Mucosa of descending colon (tissue), 3 donors: Measurements from ENCODE around the gene GAL3ST2. TPM values are rescaled to one million over a fixed set of nuclear protein-coding genes. Genes with fewer than 3 reads are reported as not detected.

Source experiments
- ATAC-seq: fragments of 200-7000 bp; cut with Tn5 transposase; one replicate; pipeline ENCODE4 v1.9.1; 2020; ENCODE audit warnings: mild to moderate bottlenecking, moderate library complexity
- DNase-seq, 3 donors: peaks; one replicate each; pipeline ENCODE4 v3.0.0-alpha.2; 2020
- H3K36me3 ChIP-seq: fragments of 200-600 bp; one replicate; pipeline ENCODE4 v1.8.0; 2021; ENCODE audit warnings: low read depth, mild to moderate bottlenecking
- H3K4me1 ChIP-seq: fragments of 200-600 bp; one replicate; pipeline ENCODE4 v1.8.0; 2021; ENCODE audit warnings: low read depth, mild to moderate bottlenecking
- H3K4me3 ChIP-seq: fragments of 200-600 bp; one replicate; pipeline ENCODE4 v1.8.0; 2021; ENCODE audit warnings: mild to moderate bottlenecking
- H3K9me3 ChIP-seq: fragments of 200-600 bp; one replicate; pipeline ENCODE4 v1.8.0; 2021; ENCODE audit warnings: mild to moderate bottlenecking
- intact Hi-C, 2 donors: fragments of 100-400 bp; cut with DNase I in 1 of 2; cut with micrococcal nuclease in 1 of 2; formaldehyde crosslinking; loops; one replicate each; pipeline versions ENCODE4 v1.11.0 to v1.11.1; 2022; cut with DNase I, micrococcal nuclease
- total RNA-seq, 3 donors: library from RNA; stranded (reverse); fragmentation: NEBNext Ultra II Directional in 2 of 3; extraction: Animal tissue kit (Norgen Biotek cat#: 25700) in 2 of 3; gene quantifications; one replicate each; pipeline versions ENCODE4 v1.2.1 to v1.2.4, GENCODE V29; 2021 to 2023
- TF ChIP-seq, protein P1 (sequence below): fragments of 200-600 bp; IDR thresholded peaks from one replicate; pipeline ENCODE4 v1.8.0; 2022; ENCODE audit warnings: antibody characterized with exemption, mild to moderate bottlenecking
- donor health status: DM: no; HTN: no; CAD: no; lungs with moderate emphysema.
- donor health status: DM: no; HTN: no; CAD: no.
- donor health status: DM: no; HTN: yes; CAD: no.

GAL3ST2 gene
- total RNA-seq, 3 donors from 2014 or later, result 15.1 to 46.5 (median 42.4) TPM

- Histone ChIP-seq H3K4me3 (no peak overlapping the region), H3K4me1 (peaks cover 6% of the 10 kb centered on the region), H3K9me3 (no peaks in the 10 kb centered on the region), H3K36me3 (no peaks in the 10 kb centered on the region)
- intact Hi-C loops, result no loop called here
- no peak for ATAC-seq
- TF ChIP-seq, protein P1, sequence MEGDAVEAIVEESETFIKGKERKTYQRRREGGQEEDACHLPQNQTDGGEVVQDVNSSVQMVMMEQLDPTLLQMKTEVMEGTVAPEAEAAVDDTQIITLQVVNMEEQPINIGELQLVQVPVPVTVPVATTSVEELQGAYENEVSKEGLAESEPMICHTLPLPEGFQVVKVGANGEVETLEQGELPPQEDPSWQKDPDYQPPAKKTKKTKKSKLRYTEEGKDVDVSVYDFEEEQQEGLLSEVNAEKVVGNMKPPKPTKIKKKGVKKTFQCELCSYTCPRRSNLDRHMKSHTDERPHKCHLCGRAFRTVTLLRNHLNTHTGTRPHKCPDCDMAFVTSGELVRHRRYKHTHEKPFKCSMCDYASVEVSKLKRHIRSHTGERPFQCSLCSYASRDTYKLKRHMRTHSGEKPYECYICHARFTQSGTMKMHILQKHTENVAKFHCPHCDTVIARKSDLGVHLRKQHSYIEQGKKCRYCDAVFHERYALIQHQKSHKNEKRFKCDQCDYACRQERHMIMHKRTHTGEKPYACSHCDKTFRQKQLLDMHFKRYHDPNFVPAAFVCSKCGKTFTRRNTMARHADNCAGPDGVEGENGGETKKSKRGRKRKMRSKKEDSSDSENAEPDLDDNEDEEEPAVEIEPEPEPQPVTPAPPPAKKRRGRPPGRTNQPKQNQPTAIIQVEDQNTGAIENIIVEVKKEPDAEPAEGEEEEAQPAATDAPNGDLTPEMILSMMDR, result no peak
- DNase-seq, result peak in 1 of 3 donors; percentile 21
These were observed 69.8 kb downstream of the GAL3ST2 start for GRCh38 chr2:241846406-241846805.

GRCh38 chr2:241848761-241849615, 72.4 kb downstream of the GAL3ST2 start:
- DNase-seq, result peak in 2 of 3 donors; percentile 14 to 37
- intact Hi-C loops, result no loop called here
- H3K4me3 ChIP-seq, result no peak overlapping the region
- H3K9me3 ChIP-seq, result no peaks in the 10 kb centered on the region
- TF ChIP-seq, protein P1, result no peak
- ATAC-seq, result no peak
- H3K36me3 ChIP-seq, result no peaks in the 10 kb centered on the region
- H3K4me1 ChIP-seq, result peaks cover 6% of the 10 kb centered on the region

GRCh38 chr2:241849616-241850543, 73.3 kb downstream of the GAL3ST2 start:
- no peak for DNase-seq
- Histone ChIP-seq H3K4me1 (peaks cover under 1% of the 10 kb centered on the region), H3K9me3 (no peaks in the 10 kb centered on the region), H3K36me3 (no peaks in the 10 kb centered on the region), H3K4me3 (no peak overlapping the region)
- no peak for ATAC-seq
- TF ChIP-seq, protein P1, result no peak
- intact Hi-C loops, result no loop called here

GRCh38 chr2:241850544-241851324, 74.1 kb downstream of the GAL3ST2 start:
- H3K9me3 ChIP-seq, result no peaks in the 10 kb centered on the region
- ATAC-seq (no peak), DNase-seq (no peak)
- no peaks in the 10 kb centered on the region for H3K36me3 ChIP-seq
- intact Hi-C loops, result no loop called here
- no peaks in the 10 kb centered on the region for H3K4me1 ChIP-seq
- H3K4me3 ChIP-seq, result no peak overlapping the region
- TF ChIP-seq, protein P1, result no peak
